Keratinocyte (primary cell): ENCODE data around the gene GPX3. TPM values are rescaled to one million over a fixed set of nuclear protein-coding genes. Genes with fewer than 3 reads are reported as not detected.

Experiments
- DNase-seq: peaks from one replicate; pipeline ENCODE4 v3.0.0-alpha.2; 2011; ENCODE audit warnings: low read depth, missing footprints, low spot score
- FAIRE-seq: peaks from 2 replicates; lab custom pipeline; 2011; peaks lifted over from hg19 to GRCh38; lab: Jason Lieb, UNC
- H2AFZ ChIP-seq: 2 replicates; pipeline ENCODE4 v1.6.0; 2012; ENCODE audit warnings: low read length, control low read depth, inconsistent platforms; ENCODE audit not compliant: control insufficient read depth
- H3K27ac ChIP-seq: 2 replicates; pipeline ENCODE4 v1.5.1; 2011; ENCODE audit warnings: low read length; ENCODE audit not compliant: control insufficient read depth, insufficient read depth
- H3K27me3 ChIP-seq: 3 replicates; pipeline ENCODE4 v1.6.0; 2011; ENCODE audit warnings: low read length; ENCODE audit not compliant: control insufficient read depth, insufficient read depth; ENCODE audit errors: extremely low read depth
- H3K36me3 ChIP-seq, 2 experiments: 2 replicates in 1 of 2; 3 replicates in 1 of 2; pipeline ENCODE4 v1.5.1; 2011; ENCODE audit warnings: low read length in 2 of 2, mild to moderate bottlenecking in 1 of 2; ENCODE audit not compliant: control insufficient read depth in 2 of 2, insufficient read depth in 2 of 2; ENCODE audit errors: extremely low read depth in 1 of 2
- H3K4me1 ChIP-seq: 3 replicates; pipeline ENCODE4 v1.5.1; 2011; ENCODE audit warnings: low read length; ENCODE audit not compliant: control insufficient read depth, insufficient read depth; ENCODE audit errors: extremely low read depth
- H3K4me2 ChIP-seq: 3 replicates; pipeline ENCODE4 v1.6.0; 2011; ENCODE audit warnings: low read depth, low read length; ENCODE audit not compliant: control insufficient read depth, insufficient read depth; ENCODE audit errors: extremely low read depth
- H3K4me3 ChIP-seq, 3 experiments: fragments of 200-600 bp in 1 of 3; sonication (generic) in 1 of 3; 2 replicates in 2 of 3; 3 replicates in 1 of 3; pipeline ENCODE4 v1.5.1; 2011 to 2016; ENCODE audit warnings: low read length in 3 of 3, mild to moderate bottlenecking in 3 of 3, control low read depth in 2 of 3, inconsistent platforms in 1 of 3, low read depth in 1 of 3, mixed read lengths in 1 of 3, mixed run types in 1 of 3, moderate library complexity in 1 of 3; ENCODE audit not compliant: control insufficient read depth in 2 of 3, insufficient read depth in 2 of 3; ENCODE audit errors: extremely low read depth in 1 of 3
- H3K79me2 ChIP-seq: 2 replicates; pipeline ENCODE4 v1.6.0; 2012; ENCODE audit warnings: low read length; ENCODE audit not compliant: control insufficient read depth, insufficient read depth
- H3K9ac ChIP-seq: 3 replicates; pipeline ENCODE4 v1.6.0; 2011; ENCODE audit warnings: low read length; ENCODE audit not compliant: control insufficient read depth, insufficient read depth; ENCODE audit errors: extremely low read depth
- H3K9me1 ChIP-seq: 3 replicates; pipeline ENCODE4 v1.6.0; 2011; ENCODE audit warnings: low read length; ENCODE audit not compliant: control insufficient read depth, insufficient read depth; ENCODE audit errors: extremely low read depth
- H3K9me3 ChIP-seq: 2 replicates; pipeline ENCODE4 v1.5.1; 2012; ENCODE audit warnings: low read depth, low read length; ENCODE audit not compliant: control insufficient read depth
- H4K20me1 ChIP-seq: 3 replicates; pipeline ENCODE4 v1.6.0; 2011; ENCODE audit warnings: low read length; ENCODE audit not compliant: control insufficient read depth, insufficient read depth; ENCODE audit errors: extremely low read depth
- CTCF ChIP-seq, 3 experiments: IDR thresholded peaks in 1 of 3; conservative IDR thresholded peaks in 1 of 3; optimal IDR thresholded peaks in 1 of 3; 2 replicates in 2 of 3; 3 replicates in 1 of 3; pipeline versions ENCODE3 to v1.5.1; 2011; ENCODE audit warnings: low read length in 3 of 3, mild to moderate bottlenecking in 3 of 3, moderate library complexity in 2 of 3, control low read depth in 1 of 3, inconsistent platforms in 1 of 3; ENCODE audit not compliant: insufficient read depth in 2 of 3; ENCODE audit errors: extremely low read depth in 1 of 3
- EZH2 ChIP-seq: IDR thresholded peaks from one replicate; pipeline ENCODE4 v1.6.1; 2012; ENCODE audit warnings: inconsistent platforms, mild to moderate bottlenecking, low read length, moderate library complexity
- dilution Hi-C: fragments of 300-500 bp; cut with MboI; formaldehyde crosslinking; loops from one replicate; pipeline ENCODE4 v1.7.0; 2020; ENCODE audit warnings: low sequenced_read_pairs; ENCODE audit not compliant: extremely low pct_ligation_motif_present
- polyA plus RNA-seq, 5 experiments: library from polyadenylated mRNA; depleted of rRNA in 3 of 5; stranded (reverse) in 3 of 5; stranded (forward) in 1 of 5; unstranded in 1 of 5; fragments of >200 nt; gene quantifications; 1 replicate in 1 of 5; 2 replicates in 3 of 5; 3 replicates in 1 of 5; pipeline versions ENCODE4 v1.2.1 to v1.2.3, GENCODE V29; 2011 to 2012; ENCODE audit warnings: missing spikeins in 2 of 5, low read depth in 1 of 5, low replicate concordance in 1 of 5

Gene GPX3
- polyA plus RNA-seq, 1 donor (not counting 4 experiments of a cell fraction or from before 2014, with no cell fraction given): 120 TPM

GRCh38 chr5:151026088-151026487 is 5.7 kb downstream of the GPX3 start:
- H3K4me1 ChIP-seq: peaks cover 35% of the 10 kb centered on the region
- no peak overlapping the region for H3K4me3 ChIP-seq
- no peak overlapping the region for H3K4me2 ChIP-seq
- no peak overlapping the region for H3K9ac ChIP-seq
- H2AFZ ChIP-seq: no peak overlapping the region
- H3K79me2 ChIP-seq: no peaks in the 10 kb centered on the region
- H3K27ac ChIP-seq: no peak overlapping the region
- no peaks in the 10 kb centered on the region for H3K27me3 ChIP-seq
- no peaks in the 10 kb centered on the region for H3K9me1 ChIP-seq
- no peaks in the 10 kb centered on the region for H3K9me3 ChIP-seq
- dilution Hi-C loops: no loop called here
- TF ChIP-seq CTCF (optimal IDR thresholded peaks at IDR 0.05 in 1 of 3, IDR thresholded peaks at IDR 0.05 in 1 of 3, conservative IDR thresholded peaks at IDR 0.05 in 1 of 3; ENCODE audit: extremely low read depth in 1 of 3, insufficient read depth in 2 of 3, low read length in 3 of 3): no peak
- no peak for TF ChIP-seq EZH2
- FAIRE-seq: no peak
- no peaks in the 10 kb centered on the region for H4K20me1 ChIP-seq
- H3K36me3 ChIP-seq: peaks cover 32 to 36% of the 10 kb centered on the region in 2 experiments
- DNase-seq: no peak

GRCh38 chr5:151026679-151027078 is 6.3 kb downstream of the GPX3 start:
- DNase-seq (no peak), FAIRE-seq (no peak)
- Histone ChIP-seq H3K4me2 (no peak overlapping the region), H3K4me3 (no peak overlapping the region), H3K4me1 (peaks cover 31% of the 10 kb centered on the region), H4K20me1 (no peaks in the 10 kb centered on the region), H3K9ac (no peak overlapping the region), H3K27ac (no peak overlapping the region), H3K79me2 (no peaks in the 10 kb centered on the region), H3K27me3 (no peaks in the 10 kb centered on the region), H3K9me3 (no peaks in the 10 kb centered on the region), H3K9me1 (no peaks in the 10 kb centered on the region), H2AFZ (no peak overlapping the region), H3K36me3 (peaks cover 34 to 41% of the 10 kb centered on the region in 2 experiments)
- no peak for TF ChIP-seq CTCF (optimal IDR thresholded peaks at IDR 0.05 in 1 of 3, IDR thresholded peaks at IDR 0.05 in 1 of 3, conservative IDR thresholded peaks at IDR 0.05 in 1 of 3; ENCODE audit: extremely low read depth in 1 of 3, insufficient read depth in 2 of 3, low read length in 3 of 3)
- TF ChIP-seq EZH2: no peak
- dilution Hi-C loops: no loop called here
